ENCODE data around the gene PMS2. TPM values are rescaled to one million over a fixed set of nuclear protein-coding genes. Genes with fewer than 3 reads are reported as not detected.
A peak's percentile ranks its signal among the peaks of the same experiment; 100 is the strongest.

PMS2 gene
- total and polyA plus RNA-seq, 2 donors (not counting 1 experiment from before 2014, with no cell fraction given): 8.1 to 20.3 TPM

DNA sequence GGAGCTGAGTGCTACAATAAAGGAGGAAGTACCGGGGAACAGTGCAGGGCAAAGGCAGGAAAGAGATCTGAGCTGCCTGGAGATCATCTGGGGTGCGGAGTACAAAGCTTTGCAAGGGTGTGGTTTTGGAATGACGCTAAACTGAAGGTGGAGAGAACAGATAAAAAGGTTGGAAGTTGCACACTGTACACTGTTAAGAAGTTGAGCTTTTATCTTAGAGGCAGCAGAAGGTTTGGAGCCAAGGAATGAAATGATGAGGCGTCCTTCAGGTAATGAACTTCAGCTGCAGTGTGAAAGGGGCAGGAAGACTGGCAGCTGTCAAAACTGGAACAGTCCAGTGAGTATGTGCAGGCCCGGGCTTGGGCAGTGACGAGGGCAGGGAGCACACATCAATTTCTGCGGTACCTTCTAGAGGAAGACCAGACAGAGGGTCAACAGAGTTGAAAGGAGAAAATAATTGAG lies 15.2 kb upstream of the PMS2 start:
- H3K79me2 ChIP-seq (ENCODE audit: control insufficient read depth, insufficient read depth, low read length): peaks cover 9% of the 10 kb centered on the region
- H3K9me3 ChIP-seq (ENCODE audit: control extremely low read depth in 1 of 3, control insufficient read depth in 2 of 3, insufficient read depth in 1 of 3, low read length in 2 of 3): no peaks in the 10 kb centered on the region
- peaks cover 22% of the 10 kb centered on the region for H3K4me1 Mint-ChIP-seq
- H3K36me3 ChIP-seq (replicated peaks in 1 of 2; ENCODE audit: control extremely low read depth in 1 of 2, control insufficient read depth in 1 of 2, extremely low read depth in 1 of 2, insufficient read depth in 2 of 2, low read length in 1 of 2): peaks cover 17 to 81% of the 10 kb centered on the region in 2 experiments
- intact Hi-C loops (cut with micrococcal nuclease): no loop called here
- no peak for TF ChIP-seq EZH2 (IDR thresholded peaks at IDR 0.05; ENCODE audit: borderline replicate concordance, insufficient read depth, low read depth, low read length, poor library complexity, severe bottlenecking)
- TF ChIP-seq, protein P1, sequence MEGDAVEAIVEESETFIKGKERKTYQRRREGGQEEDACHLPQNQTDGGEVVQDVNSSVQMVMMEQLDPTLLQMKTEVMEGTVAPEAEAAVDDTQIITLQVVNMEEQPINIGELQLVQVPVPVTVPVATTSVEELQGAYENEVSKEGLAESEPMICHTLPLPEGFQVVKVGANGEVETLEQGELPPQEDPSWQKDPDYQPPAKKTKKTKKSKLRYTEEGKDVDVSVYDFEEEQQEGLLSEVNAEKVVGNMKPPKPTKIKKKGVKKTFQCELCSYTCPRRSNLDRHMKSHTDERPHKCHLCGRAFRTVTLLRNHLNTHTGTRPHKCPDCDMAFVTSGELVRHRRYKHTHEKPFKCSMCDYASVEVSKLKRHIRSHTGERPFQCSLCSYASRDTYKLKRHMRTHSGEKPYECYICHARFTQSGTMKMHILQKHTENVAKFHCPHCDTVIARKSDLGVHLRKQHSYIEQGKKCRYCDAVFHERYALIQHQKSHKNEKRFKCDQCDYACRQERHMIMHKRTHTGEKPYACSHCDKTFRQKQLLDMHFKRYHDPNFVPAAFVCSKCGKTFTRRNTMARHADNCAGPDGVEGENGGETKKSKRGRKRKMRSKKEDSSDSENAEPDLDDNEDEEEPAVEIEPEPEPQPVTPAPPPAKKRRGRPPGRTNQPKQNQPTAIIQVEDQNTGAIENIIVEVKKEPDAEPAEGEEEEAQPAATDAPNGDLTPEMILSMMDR (IDR thresholded peaks at IDR 0.05): no peak
- H3K4me1 ChIP-seq (ENCODE audit: control insufficient read depth in 2 of 2, insufficient read depth in 2 of 2, low read length in 2 of 2): peaks cover 15 to 22% of the 10 kb centered on the region in 2 donors
- H2AFZ ChIP-seq (ENCODE audit: insufficient read depth, low read depth, low read length, poor library complexity, severe bottlenecking): no peak overlapping the region
- DNase-seq (no peak), ATAC-seq (ENCODE audit: low read depth) (no peak)
- no peaks in the 10 kb centered on the region for H3K27me3 ChIP-seq (replicated peaks in 1 of 4; ENCODE audit: control extremely low read depth in 1 of 4, control insufficient read depth in 3 of 4, insufficient read depth in 4 of 4, low read length in 3 of 4)
- H3K9ac ChIP-seq (ENCODE audit: low read length): no peak overlapping the region
- 90% methylated on average over 7 of the region's 7 CpGs for WGBS (ENCODE audit: insufficient coverage)
- H3K4me3 Mint-ChIP-seq: no peak overlapping the region
- H3K9me3 Mint-ChIP-seq (ENCODE audit: insufficient read depth): no peaks in the 10 kb centered on the region
- H3K27me3 Mint-ChIP-seq: no peaks in the 10 kb centered on the region
- ChIA-PET CTCF (interaction anchor here (0.6 to 1.7 kb wide), 5 partner anchors 27 to 464 kb away, joined by 3 to 4 read pairs (median 3); no protein-coding TSS in a partner anchor), POLR2A (interaction anchor here (0.8 kb wide), 1 partner anchor 15 kb away, joined by 9 read pairs; the partner anchor contains the start of genes AIMP2 and PMS2)
- H3K4me2 ChIP-seq (replicated peaks; ENCODE audit: low read depth, low read length, poor library complexity, severe bottlenecking): no peak overlapping the region
- H3K27ac ChIP-seq (ENCODE audit: low read length in 2 of 2): no peak overlapping the region
- peak overlapping the region; percentile 74 for H3K27ac Mint-ChIP-seq
- no peaks in the 10 kb centered on the region for H4K20me1 ChIP-seq (ENCODE audit: control insufficient read depth, insufficient read depth, low read length, poor library complexity, severe bottlenecking)
- H3K4me3 ChIP-seq (ENCODE audit: control extremely low read depth in 1 of 5, extremely low read depth in 1 of 5, insufficient read depth in 1 of 5, low read depth in 2 of 5, low read length in 4 of 5): no peak overlapping the region

DNA sequence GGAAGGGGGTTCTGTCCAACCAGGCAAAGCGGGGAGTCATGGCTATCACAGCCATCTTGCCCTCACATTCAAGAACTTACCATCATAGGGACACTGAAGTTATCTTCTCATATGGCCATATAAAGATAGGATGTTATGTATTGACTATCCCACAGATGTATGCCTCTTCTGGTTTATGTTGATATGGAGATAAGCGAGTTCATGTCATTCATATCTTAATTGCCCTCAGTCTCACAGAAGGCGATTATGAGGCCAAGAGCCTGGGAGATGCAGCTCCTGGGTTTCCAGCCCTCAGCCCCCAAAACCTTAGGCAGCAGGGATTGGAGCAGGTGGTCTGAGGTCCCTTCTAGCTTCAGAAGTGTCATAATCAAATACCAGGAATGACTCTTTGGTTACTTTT lies 13.9 kb upstream of the PMS2 start:
- WGBS (ENCODE audit: insufficient coverage): 100% methylated on average over 1 of the region's 3 CpGs
- no peak for ATAC-seq (ENCODE audit: low read depth)
- no peak overlapping the region for H3K4me2 ChIP-seq (replicated peaks; ENCODE audit: low read depth, low read length, poor library complexity, severe bottlenecking)
- H3K9ac ChIP-seq (ENCODE audit: low read length): no peak overlapping the region
- no peaks in the 10 kb centered on the region for H3K9me3 ChIP-seq (ENCODE audit: control extremely low read depth in 1 of 3, control insufficient read depth in 2 of 3, insufficient read depth in 1 of 3, low read length in 2 of 3)
- DNase-seq: no peak
- POLR2A ChIA-PET: no interaction called here
- H4K20me1 ChIP-seq (ENCODE audit: control insufficient read depth, insufficient read depth, low read length, poor library complexity, severe bottlenecking): no peaks in the 10 kb centered on the region
- peaks cover 13 to 76% of the 10 kb centered on the region in 2 experiments for H3K36me3 ChIP-seq (replicated peaks in 1 of 2; ENCODE audit: control extremely low read depth in 1 of 2, control insufficient read depth in 1 of 2, extremely low read depth in 1 of 2, insufficient read depth in 2 of 2, low read length in 1 of 2)
- H3K4me3 Mint-ChIP-seq: no peak overlapping the region
- no peak for TF ChIP-seq EZH2 (IDR thresholded peaks at IDR 0.05; ENCODE audit: borderline replicate concordance, insufficient read depth, low read depth, low read length, poor library complexity, severe bottlenecking)
- TF ChIP-seq, protein P1 (IDR thresholded peaks at IDR 0.05): no peak
- no peak overlapping the region for H3K27ac Mint-ChIP-seq
- H3K4me1 ChIP-seq (ENCODE audit: control insufficient read depth in 2 of 2, insufficient read depth in 2 of 2, low read length in 2 of 2): peaks cover 15 to 22% of the 10 kb centered on the region in 2 donors
- no peaks in the 10 kb centered on the region for H3K27me3 ChIP-seq (replicated peaks in 1 of 4; ENCODE audit: control extremely low read depth in 1 of 4, control insufficient read depth in 3 of 4, insufficient read depth in 4 of 4, low read length in 3 of 4)
- H3K9me3 Mint-ChIP-seq (ENCODE audit: insufficient read depth): no peaks in the 10 kb centered on the region
- H3K27me3 Mint-ChIP-seq: no peaks in the 10 kb centered on the region
- H3K27ac ChIP-seq (ENCODE audit: low read length in 2 of 2): no peak overlapping the region
- CTCF ChIA-PET: interaction anchor here (1.7 kb wide), 1 partner anchor 38 kb away, joined by 3 read pairs; no protein-coding TSS in a partner anchor
- intact Hi-C loops (cut with micrococcal nuclease): no loop called here
- no peak overlapping the region for H3K4me3 ChIP-seq (ENCODE audit: control extremely low read depth in 1 of 5, extremely low read depth in 1 of 5, insufficient read depth in 1 of 5, low read depth in 2 of 5, low read length in 4 of 5)
- peaks cover 9% of the 10 kb centered on the region for H3K79me2 ChIP-seq (ENCODE audit: control insufficient read depth, insufficient read depth, low read length)
- peaks cover 21% of the 10 kb centered on the region for H3K4me1 Mint-ChIP-seq
- no peak overlapping the region for H2AFZ ChIP-seq (ENCODE audit: insufficient read depth, low read depth, low read length, poor library complexity, severe bottlenecking)

Data from B cell (primary cell).